ENCODE results near the gene PDLIM4.

The PDLIM4 gene

DNA sequence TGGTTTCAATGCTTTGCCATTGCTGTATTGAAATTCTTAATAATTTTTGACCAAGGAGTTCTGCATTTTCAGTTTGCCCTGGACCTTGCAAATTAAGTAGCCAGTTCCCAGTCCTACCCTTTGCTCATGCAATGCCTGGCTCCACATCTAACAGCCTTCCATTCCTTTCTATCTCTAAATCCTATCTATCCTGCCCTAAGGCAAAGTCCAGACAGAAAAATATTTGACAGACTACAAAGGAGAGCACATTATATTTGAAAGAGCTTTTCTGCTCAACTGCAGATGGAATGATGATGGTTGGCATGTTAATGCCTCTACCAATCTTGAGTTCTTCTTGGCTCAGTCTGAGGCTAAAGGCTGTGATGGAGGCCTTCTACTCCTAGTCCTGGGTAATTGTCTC lies 52.2 kb downstream of the PDLIM4 start:
- no peak for DNase-seq (ENCODE audit: low spot score)

DNA sequence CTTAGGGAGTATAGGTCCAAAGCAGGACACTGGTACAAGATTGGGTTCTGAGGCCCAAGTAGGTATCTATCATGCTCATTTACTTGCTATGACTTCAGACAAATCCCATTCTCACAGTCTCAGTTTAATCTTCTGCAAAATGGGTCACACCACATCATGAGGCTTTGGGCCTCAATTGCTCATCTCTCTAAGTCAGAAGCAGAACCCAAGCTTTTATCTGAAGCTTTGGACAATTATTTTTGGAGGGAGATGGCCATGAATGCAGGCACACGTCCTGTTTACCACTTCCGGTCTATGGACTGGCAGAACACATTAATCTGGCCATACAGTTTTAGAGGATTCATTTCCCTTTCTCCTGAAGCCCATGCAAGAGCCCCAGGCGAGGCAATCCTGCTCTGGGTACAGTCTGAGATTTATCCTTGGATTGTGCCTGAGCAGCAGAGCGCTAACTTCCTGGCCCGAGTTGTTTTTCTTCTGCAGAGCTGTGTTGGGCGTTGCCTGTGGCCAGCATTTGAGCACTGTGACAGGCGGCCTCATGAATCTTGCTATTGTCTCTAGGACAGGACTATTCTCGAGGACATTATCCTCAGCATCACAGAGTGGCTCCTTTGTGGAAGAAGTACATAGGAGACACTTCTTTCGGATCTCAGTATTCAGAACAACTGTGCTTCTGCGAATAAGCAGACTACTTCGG lies 52.8 kb downstream of the PDLIM4 start:
- no peak for DNase-seq (ENCODE audit: low spot score)

DNA sequence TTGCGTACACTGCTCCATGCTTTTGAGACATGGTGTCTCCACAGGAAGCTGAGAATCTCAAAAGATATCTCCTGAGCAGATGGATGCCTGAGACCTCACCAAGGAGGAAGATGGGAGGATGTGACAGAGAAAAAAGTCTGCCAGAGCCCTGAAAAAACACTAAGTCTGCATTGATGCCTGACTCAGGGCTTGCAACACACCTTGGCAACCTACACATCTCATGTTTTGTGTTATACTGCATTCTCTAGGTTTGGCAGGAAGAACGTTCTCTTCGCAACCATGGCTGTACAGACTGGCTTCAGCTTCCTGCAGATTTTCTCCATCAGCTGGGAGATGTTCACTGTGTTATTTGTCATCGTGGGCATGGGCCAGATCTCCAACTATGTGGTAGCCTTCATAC lies 55.9 kb downstream of the PDLIM4 start:
- no peak for DNase-seq (ENCODE audit: low spot score)

DNA sequence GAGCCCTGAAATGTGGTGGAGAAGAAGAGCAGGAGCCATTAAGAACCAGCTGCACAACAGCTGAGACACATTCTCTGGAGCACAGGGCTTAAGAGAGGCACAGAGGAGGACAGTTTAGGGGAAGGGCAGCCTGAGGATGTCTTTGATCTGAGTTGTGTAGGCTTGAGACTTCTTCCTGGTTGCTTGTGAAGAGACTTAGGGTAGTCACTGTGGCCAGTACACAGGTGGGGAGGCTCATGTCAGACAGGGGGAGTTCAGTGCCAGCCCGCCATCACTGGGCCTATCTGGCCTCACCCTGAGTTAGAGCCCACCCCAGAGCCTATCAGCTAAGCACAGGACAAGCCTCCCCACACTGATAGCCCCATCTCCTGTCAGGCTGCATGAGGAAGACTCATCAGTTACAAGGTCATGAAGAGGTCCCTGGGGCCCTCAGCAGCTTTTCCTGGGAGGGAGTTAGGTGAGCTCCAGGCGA lies 56.5 kb downstream of the PDLIM4 start:
- no peak for DNase-seq (ENCODE audit: low spot score)

DNA sequence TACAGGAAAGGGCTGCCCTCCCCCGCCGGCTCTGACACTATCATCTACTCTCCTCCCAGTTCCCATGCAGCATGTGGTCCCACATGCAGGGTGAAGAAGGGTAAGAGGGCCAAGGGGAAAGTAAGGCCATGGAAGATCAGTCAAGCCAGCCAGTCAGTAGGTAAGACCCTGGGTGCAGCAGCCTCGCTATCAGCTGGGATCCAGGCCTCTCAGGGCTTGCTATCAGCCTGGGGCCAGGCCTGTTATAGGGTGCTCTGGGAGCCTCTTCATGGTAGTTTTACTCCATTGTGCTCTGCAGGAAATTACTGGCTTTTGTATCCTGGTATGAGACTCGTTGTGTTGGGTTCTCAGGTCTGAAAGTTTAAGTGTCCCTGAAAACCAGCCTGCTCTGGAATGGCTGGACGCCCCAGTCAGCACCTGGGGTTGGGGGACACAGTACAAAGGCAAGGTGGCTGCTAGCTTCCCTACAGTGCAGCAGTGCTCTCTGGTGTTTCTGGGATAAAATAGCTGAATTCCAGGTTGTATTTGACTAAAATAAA lies 58.1 kb downstream of the PDLIM4 start:
- no peak for DNase-seq (ENCODE audit: low spot score)

DNA sequence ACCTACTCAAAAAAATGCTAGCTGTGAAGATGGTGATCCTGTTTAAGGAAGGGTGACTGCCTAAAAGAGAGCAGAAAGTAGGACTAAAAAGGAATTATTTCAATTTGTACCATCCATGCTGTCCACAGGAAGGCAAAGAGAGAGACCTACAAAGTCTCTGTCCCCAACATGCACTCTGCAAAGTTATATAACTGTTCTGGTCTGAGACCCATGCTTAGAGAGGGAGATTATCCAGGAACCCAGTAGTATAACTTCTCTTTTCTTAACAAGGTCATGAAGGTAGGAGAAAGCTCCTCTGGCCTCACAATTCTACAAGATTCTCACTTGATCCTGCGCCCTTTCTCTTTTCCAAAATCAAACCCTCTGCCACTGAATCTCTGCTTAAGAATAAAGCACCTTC lies 62.5 kb downstream of the PDLIM4 start:
- DNase-seq (ENCODE audit: low spot score): no peak

DNA sequence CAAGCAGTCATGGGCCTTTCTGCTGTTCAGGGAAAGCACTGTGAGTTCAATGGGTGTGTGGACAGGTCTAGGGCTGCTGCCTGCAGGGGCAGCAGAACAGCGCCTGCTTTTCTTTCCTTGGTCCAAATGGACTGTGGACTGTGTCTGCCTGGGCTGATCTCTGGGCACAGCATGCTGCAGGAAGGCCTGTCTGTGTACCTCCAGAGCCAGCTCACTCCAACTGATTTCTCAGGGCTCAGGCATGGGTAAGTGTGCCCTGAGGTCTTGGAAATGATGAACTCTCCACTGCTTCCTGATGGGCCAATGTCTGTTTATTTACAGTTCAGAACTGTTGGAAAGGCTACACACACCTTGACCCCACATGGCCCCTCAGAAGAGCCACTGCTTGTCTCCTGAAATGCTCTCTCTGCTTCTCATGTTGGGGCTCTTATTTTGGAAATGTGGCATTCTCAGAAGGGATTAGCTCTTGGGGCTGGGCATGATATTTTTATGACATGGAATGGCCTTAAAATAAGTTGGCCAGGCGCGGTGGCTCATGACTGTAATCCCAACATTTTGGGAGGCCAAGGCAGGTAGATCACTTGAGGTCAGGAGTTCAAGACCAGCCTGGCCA lies 63.7 kb downstream of the PDLIM4 start:
- DNase-seq (ENCODE audit: low spot score): no peak

DNA sequence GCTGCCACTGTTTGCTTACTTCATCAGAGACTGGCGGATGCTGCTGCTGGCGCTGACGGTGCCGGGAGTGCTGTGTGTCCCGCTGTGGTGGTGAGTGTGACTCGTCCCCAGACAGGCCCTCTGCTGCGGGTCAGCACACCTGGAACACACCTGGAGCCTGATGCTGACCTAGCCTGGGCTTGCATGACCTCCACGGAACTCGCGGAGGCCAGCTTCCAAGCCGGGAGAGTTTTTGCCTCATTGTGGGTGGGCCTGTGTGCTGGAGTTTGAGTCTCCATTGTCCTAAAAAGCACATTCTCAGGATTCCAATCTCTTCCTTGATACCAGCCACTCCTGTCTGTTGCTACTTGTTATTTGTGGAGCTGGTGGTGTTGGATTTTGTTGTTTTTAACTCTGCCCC lies 64.8 kb downstream of the PDLIM4 start:
- no peak for DNase-seq (ENCODE audit: low spot score)
